Endothelial cell of umbilical vein (primary cell): ENCODE data around the gene PPM1J. TPM values are rescaled to one million over a fixed set of nuclear protein-coding genes. Genes with fewer than 3 reads are reported as not detected.

Experiments
- BruUV-seq: library from RNA; stranded (reverse); fragments of 400-500 nt; replicated peaks from 2 replicates; lab custom pipeline; 2021; lab: Mats Ljungman, UMichigan
- CTCF ChIA-PET: fragments of 300-600, 350-600 bp; sonication (Branson Sonifier 250); formaldehyde crosslinking; loops from one replicate; lab custom pipeline; 2021; ENCODE audit warnings: antibody characterized with exemption, inconsistent platforms; lab: Charles Lee
- POLR2A ChIA-PET: fragments of 300-600, 350-600 bp; sonication (Branson Sonifier 250); formaldehyde crosslinking; loops from one replicate; lab custom pipeline; 2021; ENCODE audit warnings: antibody characterized with exemption, inconsistent platforms; lab: Charles Lee
- DNase-seq: peaks from one replicate; pipeline ENCODE4 v3.0.0-alpha.2; 2011; ENCODE audit warnings: low read depth, low spot score
- FAIRE-seq: peaks from 2 replicates; lab custom pipeline; 2011; peaks lifted over from hg19 to GRCh38; lab: Jason Lieb, UNC
- H2AFZ ChIP-seq: 2 replicates; pipeline ENCODE4 v1.6.0; 2012; ENCODE audit warnings: low read depth, low read length, control low read depth, inconsistent platforms
- H3K27ac ChIP-seq: 2 replicates; pipeline ENCODE4 v1.5.1; 2011; ENCODE audit warnings: low read depth, mild to moderate bottlenecking, control low read depth, low read length, moderate library complexity; ENCODE audit not compliant: insufficient read depth
- H3K27me3 ChIP-seq, 2 experiments: 2 replicates each; pipeline versions ENCODE4 v1.6.0 to v1.6.1; 2011; ENCODE audit warnings: low read length in 2 of 2, mixed read lengths in 1 of 2; ENCODE audit not compliant: control insufficient read depth in 2 of 2, insufficient read depth in 2 of 2
- H3K36me3 ChIP-seq, 2 experiments: 2 replicates in 1 of 2; 3 replicates in 1 of 2; pipeline ENCODE4 v1.5.1; 2011; ENCODE audit warnings: low read length in 2 of 2, mild to moderate bottlenecking in 1 of 2, moderate library complexity in 1 of 2; ENCODE audit not compliant: control insufficient read depth in 2 of 2, insufficient read depth in 2 of 2; ENCODE audit errors: extremely low read depth in 1 of 2
- H3K4me1 ChIP-seq: 3 replicates; pipeline ENCODE4 v1.5.1; 2011; ENCODE audit warnings: mild to moderate bottlenecking, low read length; ENCODE audit not compliant: control insufficient read depth, insufficient read depth; ENCODE audit errors: extremely low read depth
- H3K4me2 ChIP-seq: 2 replicates; pipeline ENCODE4 v1.6.1; 2011; ENCODE audit warnings: low read length, control low read depth, mixed read lengths; ENCODE audit not compliant: insufficient read depth
- H3K4me3 ChIP-seq, 3 experiments: fragments of 200-600 bp in 1 of 3; sonication (generic), shearing (Covaris generic) in 1 of 3; replicated peaks in 1 of 3; 2 replicates each; pipeline ENCODE4 v1.5.1; 2011 to 2016; ENCODE audit warnings: control low read depth in 3 of 3, low read length in 3 of 3, mild to moderate bottlenecking in 2 of 3, inconsistent platforms in 1 of 3, low read depth in 1 of 3, moderate library complexity in 1 of 3; ENCODE audit not compliant: insufficient read depth in 1 of 3
- H3K79me2 ChIP-seq: 2 replicates; pipeline ENCODE4 v1.6.0; 2012; ENCODE audit warnings: low read length, inconsistent platforms; ENCODE audit not compliant: control insufficient read depth, insufficient read depth
- H3K9ac ChIP-seq: replicated peaks from 2 replicates; pipeline ENCODE3; 2011; ENCODE audit warnings: low read length, control low read depth; ENCODE audit not compliant: insufficient read depth; ENCODE audit errors: extremely low read depth
- H3K9me1 ChIP-seq: replicated peaks from 3 replicates; pipeline ENCODE4 v1.6.0; 2011; ENCODE audit warnings: mild to moderate bottlenecking, low read length; ENCODE audit not compliant: control insufficient read depth, insufficient read depth; ENCODE audit errors: extremely low read depth
- H3K9me3 ChIP-seq: replicated peaks from 2 replicates; pipeline ENCODE4 v1.5.1; 2012; ENCODE audit warnings: low read length, inconsistent platforms; ENCODE audit not compliant: control insufficient read depth, insufficient read depth
- H4K20me1 ChIP-seq: replicated peaks from 2 replicates; pipeline ENCODE3; 2011; ENCODE audit warnings: mild to moderate bottlenecking, low read length; ENCODE audit not compliant: control insufficient read depth, insufficient read depth; ENCODE audit errors: extremely low read depth
- CTCF ChIP-seq, 2 donors: IDR thresholded peaks; 1 replicate in 1 of 2; 2 replicates in 1 of 2; pipeline ENCODE4 v1.5.1; 2011; ENCODE audit warnings: low read length in 2 of 2, mild to moderate bottlenecking in 2 of 2, moderate library complexity in 2 of 2, control low read depth in 1 of 2, inconsistent platforms in 1 of 2, low read depth in 1 of 2; ENCODE audit not compliant: insufficient read depth in 1 of 2; ENCODE audit errors: extremely low read depth in 1 of 2
- JUN ChIP-seq: IDR thresholded peaks from 2 replicates; pipeline ENCODE4 v1.6.1; 2011; ENCODE audit warnings: borderline replicate concordance, low read depth; ENCODE audit not compliant: insufficient read length, insufficient read depth
- POLR2A ChIP-seq: IDR thresholded peaks from 2 replicates; pipeline ENCODE4 v1.6.1; 2012; ENCODE audit warnings: low read depth, mild to moderate bottlenecking, control low read depth, low read length
- POLR2AphosphoS5 ChIP-seq: IDR thresholded peaks from 2 replicates; pipeline ENCODE4 v1.6.1; 2012; ENCODE audit warnings: low read depth, mild to moderate bottlenecking, control low read depth, low read length, moderate library complexity; ENCODE audit not compliant: insufficient read depth
- dilution Hi-C: fragments of 300-500 bp; cut with MboI; formaldehyde crosslinking; loops from one replicate; pipeline ENCODE4 v1.15.0; 2019; ENCODE audit warnings: low sequenced_read_pairs; ENCODE audit not compliant: extremely low pct_ligation_motif_present
- intact Hi-C: fragments of 100-400 bp; cut with micrococcal nuclease; formaldehyde crosslinking; loops from one replicate; pipeline ENCODE4 v1.10.0; 2022
- polyA plus RNA-seq, 4 experiments: library from polyadenylated mRNA; depleted of rRNA in 3 of 4; stranded (reverse) in 3 of 4; unstranded in 1 of 4; fragments of >200 nt; gene quantifications; 2 replicates each; pipeline versions ENCODE4 v1.2.1 to v1.2.3, GENCODE V29; 2011 to 2012; ENCODE audit warnings: missing spikeins in 1 of 4
- total RNA-seq: library from RNA; stranded (reverse); gene quantifications from 2 replicates; pipeline ENCODE4 v1.2.3, GENCODE V29; 2021

PPM1J gene
- total and polyA plus RNA-seq, 2 donors (not counting 3 experiments of a cell fraction or from before 2014, with no cell fraction given), result 1.7 to 3.1 TPM

- dilution Hi-C loops, result no loop called here
These were observed 40.6 kb downstream of the PPM1J start, which contains the start of gene MOV10 for GRCh38 chr1:112674440-112674985. MOV10 (plus strand) TSS chr1:112674659; CDS start chr1:112674913, 254 bp downstream.

DNA sequence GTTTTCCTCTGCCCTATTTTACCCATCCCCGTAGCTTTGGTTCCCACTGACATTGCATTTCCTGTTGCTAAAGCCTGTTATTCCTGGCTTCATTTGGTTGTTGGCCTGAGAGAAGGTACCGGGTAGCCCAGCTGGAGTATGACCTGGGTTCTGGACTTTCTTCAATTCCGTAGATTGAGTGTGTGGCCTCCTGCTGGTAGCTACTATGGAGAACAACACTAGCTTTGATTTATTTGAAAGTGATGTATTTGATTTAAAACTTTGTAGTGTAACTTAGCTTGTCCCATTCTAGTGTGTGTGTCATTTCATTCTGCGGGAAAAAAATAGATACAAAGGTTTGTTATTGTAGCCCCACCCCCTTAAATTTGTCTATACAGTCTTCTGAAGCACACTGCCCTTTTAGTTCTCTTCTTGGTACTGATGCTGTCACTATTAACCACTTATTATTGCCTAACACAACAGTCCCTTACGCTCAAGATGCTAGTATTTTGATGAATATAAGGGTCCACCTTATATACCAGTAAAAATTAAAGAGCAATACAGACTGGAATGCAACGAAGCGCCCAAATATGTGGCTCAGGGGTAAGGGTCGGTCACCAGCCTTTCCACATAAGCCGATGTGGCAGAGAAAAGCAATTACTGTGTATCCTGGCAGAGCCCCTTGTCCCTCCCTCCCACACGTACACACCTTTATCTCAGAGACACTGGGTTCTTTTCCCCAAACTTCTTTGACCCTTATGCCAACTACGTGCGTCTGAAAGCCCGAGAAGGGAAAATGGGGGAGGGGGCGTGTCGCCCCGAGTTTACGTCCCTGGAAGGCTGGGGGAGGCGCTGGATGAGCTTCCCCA lies 41.3 kb downstream of the PPM1J start:
- Histone ChIP-seq H4K20me1 (peaks cover 2% of the 10 kb centered on the region), H2AFZ (peak overlapping the region; percentile 72), H3K27me3 (no peaks in the 10 kb centered on the region), H3K9ac (peak overlapping the region; percentile 78), H3K79me2 (peaks cover 16% of the 10 kb centered on the region), H3K4me2 (peak overlapping the region; percentile 90), H3K4me3 (peak overlapping the region; percentile 67 to 88 (median 82)), H3K36me3 (peaks cover 3 to 18% of the 10 kb centered on the region in 2 experiments), H3K9me3 (no peaks in the 10 kb centered on the region), H3K27ac (peak overlapping the region; percentile 69), H3K9me1 (no peaks in the 10 kb centered on the region), H3K4me1 (peaks cover 21% of the 10 kb centered on the region)
- TF ChIP-seq JUN, result no peak
- TF ChIP-seq CTCF (IDR thresholded peaks at IDR 0.05; ENCODE audit: extremely low read depth in 1 of 2, insufficient read depth in 1 of 2, low read depth in 1 of 2, low read length in 2 of 2), result peak; percentile 41 to 57
- ChIA-PET POLR2A (interaction anchor here (0.6 to 3.6 kb wide), 5 partner anchors 27 to 280 kb away, joined by 3 to 19 read pairs (median 5); no protein-coding TSS in a partner anchor), CTCF (interaction anchor here (0.7 to 5.5 kb wide), 32 partner anchors 10 to 375 kb away, joined by 3 to 57 read pairs (median 4); partner anchors contain the start of genes CAPZA1, CTTNBP2NL, PPM1J and RHOC)
- intact Hi-C loops, result loop anchor here (1.0 to 2.0 kb wide), 6 partner anchors 26 to 283 kb away; partner anchors contain the start of genes CAPZA1 and ST7L
- dilution Hi-C loops, result no loop called here
- FAIRE-seq (peak; percentile 80), DNase-seq (peak; percentile 78)
- BruUV-seq, result no TSS peak

More at GRCh38 chr1:112674440-112674985, 40.6 kb downstream of the PPM1J start, which contains the start of gene MOV10:
- TF ChIP-seq POLR2A (peak; percentile 56), JUN (no peak), POLR2AphosphoS5 (peak; percentile 64)
- POLR2A ChIA-PET, result interaction anchor here (0.7 to 3.6 kb wide), 6 partner anchors 26 to 280 kb away, joined by 3 to 19 read pairs (median 3); partner anchors contain the start of gene CTTNBP2NL
- Histone ChIP-seq H3K79me2 (peaks cover 16% of the 10 kb centered on the region), H3K9ac (peak within 1 kb of the TSS; percentile 78), H4K20me1 (peaks cover 2% of the 10 kb centered on the region), H3K9me1 (no peaks in the 10 kb centered on the region), H3K36me3 (peaks cover 0 to 16% of the 10 kb centered on the region in 2 experiments), H3K27me3 (no peaks in the 10 kb centered on the region), H3K9me3 (no peaks in the 10 kb centered on the region), H3K4me2 (peak within 1 kb of the TSS; percentile 90), H2AFZ (peak within 1 kb of the TSS; percentile 74), H3K4me3 (peak within 1 kb of the TSS; percentile 67 to 88 (median 82)), H3K4me1 (peaks cover 21% of the 10 kb centered on the region), H3K27ac (peak within 1 kb of the TSS; percentile 69)
- TSS peak; percentile 56 for BruUV-seq
- no peak for FAIRE-seq
- intact Hi-C loops, result loop anchor here (1.0 to 2.0 kb wide), 6 partner anchors 26 to 283 kb away; partner anchors contain the start of genes CAPZA1 and ST7L
- peak; percentile 81 for DNase-seq
- CTCF ChIA-PET, result interaction anchor here (0.7 to 5.5 kb wide), 22 partner anchors 13 to 284 kb away, joined by 3 to 57 read pairs (median 6); partner anchors contain the start of genes CTTNBP2NL, PPM1J and RHOC
